Keratinocyte (primary cell): ENCODE results near the gene TYW1. TPM values are rescaled to one million over a fixed set of nuclear protein-coding genes. Genes with fewer than 3 reads are reported as not detected.
"Not testable (repeated sequence)": the region's sequence is repeated elsewhere in the genome, so short reads cannot be mapped to it uniquely, and the experiment has no call there.

Source experiments
- DNase-seq: peaks from one replicate; pipeline ENCODE4 v3.0.0-alpha.2; 2011; ENCODE audit warnings: low read depth, missing footprints, low spot score
- FAIRE-seq: peaks from 2 replicates; lab custom pipeline; 2011; peaks lifted over from hg19 to GRCh38; lab: Jason Lieb, UNC
- H2AFZ ChIP-seq: 2 replicates; pipeline ENCODE4 v1.6.0; 2012; ENCODE audit warnings: low read length, control low read depth, inconsistent platforms; ENCODE audit not compliant: control insufficient read depth
- H3K27ac ChIP-seq: 2 replicates; pipeline ENCODE4 v1.5.1; 2011; ENCODE audit warnings: low read length; ENCODE audit not compliant: control insufficient read depth, insufficient read depth
- H3K27me3 ChIP-seq: 3 replicates; pipeline ENCODE4 v1.6.0; 2011; ENCODE audit warnings: low read length; ENCODE audit not compliant: control insufficient read depth, insufficient read depth; ENCODE audit errors: extremely low read depth
- H3K36me3 ChIP-seq, 2 experiments: 2 replicates in 1 of 2; 3 replicates in 1 of 2; pipeline ENCODE4 v1.5.1; 2011; ENCODE audit warnings: low read length in 2 of 2, mild to moderate bottlenecking in 1 of 2; ENCODE audit not compliant: control insufficient read depth in 2 of 2, insufficient read depth in 2 of 2; ENCODE audit errors: extremely low read depth in 1 of 2
- H3K4me1 ChIP-seq: 3 replicates; pipeline ENCODE4 v1.5.1; 2011; ENCODE audit warnings: low read length; ENCODE audit not compliant: control insufficient read depth, insufficient read depth; ENCODE audit errors: extremely low read depth
- H3K4me2 ChIP-seq: 3 replicates; pipeline ENCODE4 v1.6.0; 2011; ENCODE audit warnings: low read depth, low read length; ENCODE audit not compliant: control insufficient read depth, insufficient read depth; ENCODE audit errors: extremely low read depth
- H3K4me3 ChIP-seq, 3 experiments: fragments of 200-600 bp in 1 of 3; sonication (generic) in 1 of 3; 2 replicates in 2 of 3; 3 replicates in 1 of 3; pipeline ENCODE4 v1.5.1; 2011 to 2016; ENCODE audit warnings: low read length in 3 of 3, mild to moderate bottlenecking in 3 of 3, control low read depth in 2 of 3, inconsistent platforms in 1 of 3, low read depth in 1 of 3, mixed read lengths in 1 of 3, mixed run types in 1 of 3, moderate library complexity in 1 of 3; ENCODE audit not compliant: control insufficient read depth in 2 of 3, insufficient read depth in 2 of 3; ENCODE audit errors: extremely low read depth in 1 of 3
- H3K79me2 ChIP-seq: 2 replicates; pipeline ENCODE4 v1.6.0; 2012; ENCODE audit warnings: low read length; ENCODE audit not compliant: control insufficient read depth, insufficient read depth
- H3K9ac ChIP-seq: 3 replicates; pipeline ENCODE4 v1.6.0; 2011; ENCODE audit warnings: low read length; ENCODE audit not compliant: control insufficient read depth, insufficient read depth; ENCODE audit errors: extremely low read depth
- H3K9me1 ChIP-seq: 3 replicates; pipeline ENCODE4 v1.6.0; 2011; ENCODE audit warnings: low read length; ENCODE audit not compliant: control insufficient read depth, insufficient read depth; ENCODE audit errors: extremely low read depth
- H3K9me3 ChIP-seq: 2 replicates; pipeline ENCODE4 v1.5.1; 2012; ENCODE audit warnings: low read depth, low read length; ENCODE audit not compliant: control insufficient read depth
- H4K20me1 ChIP-seq: 3 replicates; pipeline ENCODE4 v1.6.0; 2011; ENCODE audit warnings: low read length; ENCODE audit not compliant: control insufficient read depth, insufficient read depth; ENCODE audit errors: extremely low read depth
- dilution Hi-C: fragments of 300-500 bp; cut with MboI; formaldehyde crosslinking; loops from one replicate; pipeline ENCODE4 v1.7.0; 2020; ENCODE audit warnings: low sequenced_read_pairs; ENCODE audit not compliant: extremely low pct_ligation_motif_present
- polyA plus RNA-seq, 5 experiments: library from polyadenylated mRNA; depleted of rRNA in 3 of 5; stranded (reverse) in 3 of 5; stranded (forward) in 1 of 5; unstranded in 1 of 5; fragments of >200 nt; gene quantifications; 1 replicate in 1 of 5; 2 replicates in 3 of 5; 3 replicates in 1 of 5; pipeline versions ENCODE4 v1.2.1 to v1.2.3, GENCODE V29; 2011 to 2012; ENCODE audit warnings: missing spikeins in 2 of 5, low read depth in 1 of 5, low replicate concordance in 1 of 5

Gene TYW1
- polyA plus RNA-seq, 1 donor (not counting 4 experiments of a cell fraction or from before 2014, with no cell fraction given) = 16.4 TPM

GRCh38 chr7:67236216-67236615 lies 239.6 kb downstream of the TYW1 start:
- dilution Hi-C loops, H3K9me1 ChIP-seq, H2AFZ ChIP-seq: not testable (repeated sequence)

GRCh38 chr7:67242871-67243270 lies 246.2 kb downstream of the TYW1 start:
- DNase-seq, dilution Hi-C loops: not testable (repeated sequence)

More at GRCh38 chr7:67236216-67236615, 239.6 kb downstream of the TYW1 start:
- H3K4me1 ChIP-seq, DNase-seq, H3K4me2 ChIP-seq, H3K27me3 ChIP-seq, H3K27ac ChIP-seq, H3K36me3 ChIP-seq, H3K79me2 ChIP-seq, H4K20me1 ChIP-seq, H3K9ac ChIP-seq, H3K4me3 ChIP-seq, FAIRE-seq, H3K9me3 ChIP-seq: not testable (repeated sequence)

GRCh38 chr7:67248364-67248763 lies 251.7 kb downstream of the TYW1 start:
- H3K9me1 ChIP-seq, H3K9ac ChIP-seq, H3K36me3 ChIP-seq, H3K27me3 ChIP-seq, H4K20me1 ChIP-seq, H3K4me2 ChIP-seq, DNase-seq, H3K9me3 ChIP-seq, FAIRE-seq, H2AFZ ChIP-seq, H3K27ac ChIP-seq, H3K79me2 ChIP-seq, H3K4me3 ChIP-seq, dilution Hi-C loops: not testable (repeated sequence)
- peaks cover 11% of the 10 kb centered on the region for H3K4me1 ChIP-seq

More at GRCh38 chr7:67242871-67243270, 246.2 kb downstream of the TYW1 start:
- not testable (repeated sequence) for H3K4me3 ChIP-seq, H3K4me2 ChIP-seq, H3K4me1 ChIP-seq, H3K27ac ChIP-seq, FAIRE-seq, H2AFZ ChIP-seq, H3K9me3 ChIP-seq, H3K9me1 ChIP-seq, H4K20me1 ChIP-seq, H3K9ac ChIP-seq, H3K27me3 ChIP-seq, H3K79me2 ChIP-seq, H3K36me3 ChIP-seq
